PC-3 (cell line): ENCODE results near the gene TCF19.

Source experiments
- EZH2phosphoT487 ChIP-seq: fragments of 300-600 bp; sonication (generic); IDR thresholded peaks from 2 replicates; pipeline ENCODE4 v1.6.1; 2018; ENCODE audit warnings: mild to moderate bottlenecking, antibody characterized with exemption, low read length, borderline replicate concordance
- TF ChIP-seq, protein P1 (sequence below): fragments of 300-600 bp; sonication (generic); conservative IDR thresholded peaks from 2 replicates; pipeline ENCODE4 v1.5.1; 2017; ENCODE audit warnings: antibody characterized with exemption, low read depth, mild to moderate bottlenecking, low read length

DNA sequence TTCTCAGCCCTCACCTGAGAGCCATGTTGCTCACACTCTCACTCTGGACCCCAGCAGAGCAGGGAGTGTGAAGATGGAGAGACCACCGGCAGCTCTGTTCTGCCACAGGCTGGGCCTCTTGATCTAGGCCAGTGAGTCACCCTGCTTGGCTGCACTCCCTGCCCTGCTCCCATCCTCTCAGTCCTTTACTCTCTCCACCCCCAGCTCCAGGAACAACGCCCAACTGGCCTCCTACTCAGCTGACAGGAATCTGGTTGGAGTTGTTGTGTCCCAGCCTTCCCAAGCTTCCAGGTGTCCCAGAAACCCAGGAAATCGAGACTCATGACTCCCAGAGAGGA lies 43.9 kb upstream of the TCF19 start, which contains the start of gene PSORS1C1:
- TF ChIP-seq, protein P1, sequence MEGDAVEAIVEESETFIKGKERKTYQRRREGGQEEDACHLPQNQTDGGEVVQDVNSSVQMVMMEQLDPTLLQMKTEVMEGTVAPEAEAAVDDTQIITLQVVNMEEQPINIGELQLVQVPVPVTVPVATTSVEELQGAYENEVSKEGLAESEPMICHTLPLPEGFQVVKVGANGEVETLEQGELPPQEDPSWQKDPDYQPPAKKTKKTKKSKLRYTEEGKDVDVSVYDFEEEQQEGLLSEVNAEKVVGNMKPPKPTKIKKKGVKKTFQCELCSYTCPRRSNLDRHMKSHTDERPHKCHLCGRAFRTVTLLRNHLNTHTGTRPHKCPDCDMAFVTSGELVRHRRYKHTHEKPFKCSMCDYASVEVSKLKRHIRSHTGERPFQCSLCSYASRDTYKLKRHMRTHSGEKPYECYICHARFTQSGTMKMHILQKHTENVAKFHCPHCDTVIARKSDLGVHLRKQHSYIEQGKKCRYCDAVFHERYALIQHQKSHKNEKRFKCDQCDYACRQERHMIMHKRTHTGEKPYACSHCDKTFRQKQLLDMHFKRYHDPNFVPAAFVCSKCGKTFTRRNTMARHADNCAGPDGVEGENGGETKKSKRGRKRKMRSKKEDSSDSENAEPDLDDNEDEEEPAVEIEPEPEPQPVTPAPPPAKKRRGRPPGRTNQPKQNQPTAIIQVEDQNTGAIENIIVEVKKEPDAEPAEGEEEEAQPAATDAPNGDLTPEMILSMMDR: no peak
- TF ChIP-seq EZH2phosphoT487: no peak
